Measurements from ENCODE around the gene TRPC1.

TRPC1 gene

DNA sequence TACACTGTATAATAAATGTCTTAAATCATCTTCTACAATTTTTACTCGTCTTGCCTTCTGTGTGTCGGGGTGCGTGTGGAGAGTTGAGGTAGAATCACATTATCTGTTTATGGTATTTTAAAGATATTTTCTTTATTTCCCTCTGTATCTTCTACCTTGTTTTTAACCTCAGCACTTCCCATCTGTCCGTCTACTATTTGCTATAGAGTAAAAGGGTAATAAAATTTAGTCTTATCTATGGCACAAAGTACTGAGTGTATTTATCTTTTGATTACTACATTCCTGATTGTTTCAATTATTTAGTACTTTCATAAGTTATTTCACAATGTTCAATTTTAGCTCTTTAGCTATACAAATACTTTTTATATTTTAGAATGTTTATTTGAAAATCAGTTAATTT lies 62.2 kb downstream of the TRPC1 start:
- no peak overlapping the region for H3K4me3 Mint-ChIP-seq
- no peaks in the 10 kb centered on the region for H3K9me3 Mint-ChIP-seq
- CTCF ChIA-PET, result no interaction called here
- no peak overlapping the region for H3K27ac Mint-ChIP-seq
- no peak for DNase-seq
- no peaks in the 10 kb centered on the region for H3K4me1 Mint-ChIP-seq
- no peaks in the 10 kb centered on the region for H3K36me3 Mint-ChIP-seq
- H3K27me3 Mint-ChIP-seq, result no peaks in the 10 kb centered on the region

GRCh38 chr3:142787719-142788118 lies 63.9 kb downstream of the TRPC1 start:
- Mint-ChIP-seq H3K27ac (no peak overlapping the region), H3K36me3 (no peaks in the 10 kb centered on the region), H3K9me3 (no peaks in the 10 kb centered on the region), H3K4me1 (no peaks in the 10 kb centered on the region), H3K4me3 (no peak overlapping the region), H3K27me3 (no peaks in the 10 kb centered on the region)
- CTCF ChIA-PET, result no interaction called here
- no peak for DNase-seq

GRCh38 chr3:142794508-142794907 lies 70.7 kb downstream of the TRPC1 start:
- CTCF ChIA-PET, result no interaction called here
- no peaks in the 10 kb centered on the region for H3K9me3 Mint-ChIP-seq
- no peak for DNase-seq
- H3K36me3 Mint-ChIP-seq, result no peaks in the 10 kb centered on the region
- no peaks in the 10 kb centered on the region for H3K4me1 Mint-ChIP-seq
- H3K27me3 Mint-ChIP-seq, result no peaks in the 10 kb centered on the region
- H3K27ac Mint-ChIP-seq, result no peak overlapping the region
- no peak overlapping the region for H3K4me3 Mint-ChIP-seq

DNA sequence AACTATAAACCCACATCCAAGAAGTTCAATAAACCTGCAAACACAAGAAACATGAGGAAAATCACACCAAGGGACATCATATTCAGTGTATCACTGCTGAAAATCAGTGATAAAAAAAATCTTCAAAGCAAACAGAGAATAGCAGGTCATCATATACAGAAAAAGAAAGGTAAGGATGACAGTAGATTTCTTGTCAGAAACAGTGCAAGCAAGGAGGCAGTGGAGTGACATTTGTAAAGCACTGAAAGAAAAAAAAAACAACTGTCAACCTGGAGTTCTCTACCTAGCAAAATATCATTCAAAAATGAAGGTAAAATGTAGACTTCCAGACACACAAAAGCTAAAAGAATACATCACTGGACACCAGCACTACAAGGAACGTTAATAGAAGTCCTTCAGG lies 71.5 kb downstream of the TRPC1 start:
- no peak for DNase-seq
- H3K36me3 Mint-ChIP-seq, result no peaks in the 10 kb centered on the region
- no peak overlapping the region for H3K27ac Mint-ChIP-seq
- CTCF ChIA-PET, result no interaction called here
- H3K9me3 Mint-ChIP-seq, result no peaks in the 10 kb centered on the region
- no peaks in the 10 kb centered on the region for H3K27me3 Mint-ChIP-seq
- H3K4me1 Mint-ChIP-seq, result no peaks in the 10 kb centered on the region
- H3K4me3 Mint-ChIP-seq, result no peak overlapping the region

DNA sequence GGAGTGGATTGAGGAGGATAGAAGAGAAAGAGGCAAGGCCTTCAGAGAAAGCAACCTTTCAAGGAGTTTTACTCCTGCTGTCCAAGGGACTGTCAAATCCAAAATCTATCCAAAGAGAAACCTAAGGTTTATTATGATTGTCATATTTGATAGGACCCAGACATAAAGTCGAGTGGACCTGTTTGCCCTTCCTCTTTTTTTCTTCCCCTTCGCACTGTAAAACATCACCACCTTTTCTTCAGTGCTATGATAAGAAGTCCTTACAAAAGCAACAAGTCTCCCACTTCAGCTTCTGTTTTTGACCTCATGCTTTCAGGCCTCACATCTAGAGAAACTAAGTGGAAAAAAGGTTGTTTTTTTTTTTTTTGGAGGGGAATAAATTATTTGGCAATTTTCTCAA lies 73.0 kb downstream of the TRPC1 start:
- Mint-ChIP-seq H3K27me3 (no peaks in the 10 kb centered on the region), H3K36me3 (no peaks in the 10 kb centered on the region), H3K4me3 (no peak overlapping the region), H3K27ac (no peak overlapping the region), H3K9me3 (no peaks in the 10 kb centered on the region), H3K4me1 (no peaks in the 10 kb centered on the region)
- no peak for DNase-seq
- CTCF ChIA-PET, result no interaction called here

- Mint-ChIP-seq H3K4me3 (no peak overlapping the region), H3K27ac (no peak overlapping the region)
Measured at GRCh38 chr3:142801746-142802145, 77.9 kb downstream of the TRPC1 start.

GRCh38 chr3:142802891-142803290 lies 79.1 kb downstream of the TRPC1 start:
- Mint-ChIP-seq H3K36me3 (no peaks in the 10 kb centered on the region), H3K9me3 (no peaks in the 10 kb centered on the region), H3K27me3 (no peaks in the 10 kb centered on the region), H3K4me1 (no peaks in the 10 kb centered on the region), H3K27ac (no peak overlapping the region), H3K4me3 (no peak overlapping the region)
- CTCF ChIA-PET, result no interaction called here
- no peak for DNase-seq

More at GRCh38 chr3:142801746-142802145, 77.9 kb downstream of the TRPC1 start:
- no peaks in the 10 kb centered on the region for H3K36me3 Mint-ChIP-seq
- CTCF ChIA-PET, result no interaction called here
- no peaks in the 10 kb centered on the region for H3K27me3 Mint-ChIP-seq
- DNase-seq, result no peak
- no peaks in the 10 kb centered on the region for H3K4me1 Mint-ChIP-seq
- H3K9me3 Mint-ChIP-seq, result no peaks in the 10 kb centered on the region

- Mint-ChIP-seq H3K9me3 (no peaks in the 10 kb centered on the region), H3K27me3 (peaks cover 17% of the 10 kb centered on the region), H3K4me3 (no peak overlapping the region), H3K27ac (no peak overlapping the region), H3K36me3 (no peaks in the 10 kb centered on the region), H3K4me1 (no peaks in the 10 kb centered on the region)
- CTCF ChIA-PET, result interaction anchor here (1.0 kb wide), 1 partner anchor 20 kb away, joined by 3 read pairs; no protein-coding TSS in a partner anchor
- DNase-seq, result no peak
Measured at GRCh38 chr3:142808103-142808917, 84.5 kb downstream of the TRPC1 start.

DNA sequence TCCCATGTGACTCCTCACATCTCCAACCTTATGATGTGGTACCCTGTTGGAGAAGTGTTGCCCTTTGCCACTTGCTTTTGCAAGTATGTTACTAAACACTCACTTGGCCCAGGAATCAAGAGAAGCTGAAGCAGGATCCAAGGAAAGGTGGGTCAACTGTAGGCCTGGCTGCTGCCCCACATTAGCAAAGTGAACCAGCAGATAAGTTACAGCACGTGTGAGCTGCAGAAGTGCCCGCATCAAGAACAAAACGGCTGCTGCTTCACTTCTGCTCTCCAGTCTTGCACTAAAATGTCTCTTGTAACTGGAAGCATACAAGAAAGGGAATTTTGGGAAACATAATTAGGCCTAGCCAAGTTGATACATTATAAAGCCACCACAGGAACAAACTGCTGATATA lies 85.4 kb downstream of the TRPC1 start:
- Mint-ChIP-seq H3K36me3 (no peaks in the 10 kb centered on the region), H3K9me3 (no peaks in the 10 kb centered on the region)
- CTCF ChIA-PET, result interaction anchor here (1.0 kb wide), 1 partner anchor 19 kb away, joined by 3 read pairs; no protein-coding TSS in a partner anchor

DNA sequence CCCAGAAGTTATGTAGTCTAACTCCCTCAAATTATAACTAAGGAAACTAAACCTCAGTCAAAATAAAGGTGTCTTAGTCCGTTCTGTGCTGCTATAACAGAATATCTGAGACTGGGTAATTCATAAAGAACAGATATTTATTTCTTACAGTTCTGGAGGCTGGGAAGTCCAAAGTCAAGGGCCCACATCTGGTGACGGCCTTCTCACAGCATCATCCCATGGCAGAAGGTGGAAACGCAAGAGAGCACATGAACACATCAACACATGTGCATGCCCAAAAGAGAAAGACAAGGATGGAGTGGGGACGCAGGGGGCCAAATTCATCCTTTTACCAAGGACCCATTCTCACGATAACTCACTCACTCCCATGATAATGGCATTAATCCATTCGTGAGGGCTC lies 92.0 kb downstream of the TRPC1 start:
- DNase-seq, result no peak
- CTCF ChIA-PET, result interaction anchor here (3.6 kb wide), 1 partner anchor 13 kb away, joined by 13 read pairs; no protein-coding TSS in a partner anchor
- no peak overlapping the region for H3K4me3 Mint-ChIP-seq
- no peaks in the 10 kb centered on the region for H3K9me3 Mint-ChIP-seq
- peaks cover 26% of the 10 kb centered on the region for H3K27me3 Mint-ChIP-seq
- H3K27ac Mint-ChIP-seq, result no peak overlapping the region
- H3K36me3 Mint-ChIP-seq, result no peaks in the 10 kb centered on the region
- no peaks in the 10 kb centered on the region for H3K4me1 Mint-ChIP-seq

More for the DNA sequence above, 85.4 kb downstream of the TRPC1 start:
- Mint-ChIP-seq H3K4me3 (no peak overlapping the region), H3K27ac (no peak overlapping the region), H3K4me1 (no peaks in the 10 kb centered on the region), H3K27me3 (peaks cover 21% of the 10 kb centered on the region)
- no peak for DNase-seq

- CTCF ChIA-PET, result interaction anchor here (3.6 kb wide), 1 partner anchor 11 kb away, joined by 13 read pairs; no protein-coding TSS in a partner anchor
- Mint-ChIP-seq H3K27ac (no peak overlapping the region), H3K9me3 (no peaks in the 10 kb centered on the region), H3K36me3 (no peaks in the 10 kb centered on the region), H3K4me3 (no peak overlapping the region), H3K27me3 (peaks cover 22% of the 10 kb centered on the region), H3K4me1 (no peaks in the 10 kb centered on the region)
- DNase-seq, result no peak
Measured at GRCh38 chr3:142817356-142817755, 93.5 kb downstream of the TRPC1 start.

DNA sequence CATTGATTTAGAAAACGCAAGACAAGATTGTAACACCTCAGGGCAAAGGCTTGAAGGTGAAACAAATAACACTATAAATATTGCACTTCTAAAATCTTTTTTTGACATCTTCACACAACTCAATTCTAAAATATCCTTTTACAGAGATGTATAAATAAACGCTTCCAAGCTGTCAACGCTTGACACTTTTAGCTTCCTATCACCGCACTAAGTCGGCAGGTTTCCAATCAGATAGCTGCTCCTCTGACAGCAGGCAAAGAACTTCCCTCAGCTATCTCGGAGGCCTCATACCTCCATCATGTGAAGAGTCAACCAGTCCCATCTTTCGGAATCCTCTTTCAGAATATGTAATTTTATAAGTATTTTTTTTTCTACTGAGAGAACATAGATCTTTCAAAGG lies 94.1 kb downstream of the TRPC1 start:
- H3K27ac Mint-ChIP-seq, result no peak overlapping the region
- H3K27me3 Mint-ChIP-seq, result peaks cover 17% of the 10 kb centered on the region
- no peaks in the 10 kb centered on the region for H3K9me3 Mint-ChIP-seq
- no peaks in the 10 kb centered on the region for H3K4me1 Mint-ChIP-seq
- H3K36me3 Mint-ChIP-seq, result no peaks in the 10 kb centered on the region
- no peak overlapping the region for H3K4me3 Mint-ChIP-seq
- no peak for DNase-seq
- CTCF ChIA-PET, result interaction anchor here (3.6 kb wide), 1 partner anchor 11 kb away, joined by 13 read pairs; no protein-coding TSS in a partner anchor

- no peaks in the 10 kb centered on the region for H3K4me1 Mint-ChIP-seq
- H3K27ac Mint-ChIP-seq, result no peak overlapping the region
- H3K9me3 Mint-ChIP-seq, result no peaks in the 10 kb centered on the region
- H3K27me3 Mint-ChIP-seq, result peaks cover 16% of the 10 kb centered on the region
- CTCF ChIA-PET, result interaction anchor here (3.6 kb wide), 1 partner anchor 10 kb away, joined by 13 read pairs; no protein-coding TSS in a partner anchor
- no peaks in the 10 kb centered on the region for H3K36me3 Mint-ChIP-seq
- H3K4me3 Mint-ChIP-seq, result no peak overlapping the region
- no peak for DNase-seq
Measured at GRCh38 chr3:142818651-142819050, 94.8 kb downstream of the TRPC1 start.

DNA sequence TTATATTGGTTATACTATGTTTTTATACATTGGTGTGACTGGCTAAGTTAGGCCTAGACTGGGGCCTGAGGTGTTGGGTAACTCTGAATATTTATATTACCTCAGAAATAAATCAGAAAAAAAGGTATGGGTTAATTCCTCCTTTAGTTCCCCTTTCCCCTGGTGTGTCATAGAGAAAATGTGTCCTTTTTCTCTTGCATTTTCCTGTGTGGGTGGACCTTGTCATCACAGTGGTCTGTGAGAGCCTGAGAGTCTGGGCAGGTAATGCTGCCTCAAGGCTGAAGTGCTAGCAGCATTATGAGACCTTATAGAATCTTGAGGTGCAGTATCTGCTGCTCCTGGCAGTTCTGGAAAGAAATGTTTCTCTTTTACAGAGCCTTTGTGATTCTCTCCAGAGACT lies 95.3 kb downstream of the TRPC1 start:
- no peak overlapping the region for H3K27ac Mint-ChIP-seq
- H3K4me1 Mint-ChIP-seq, result no peaks in the 10 kb centered on the region
- DNase-seq, result no peak
- H3K27me3 Mint-ChIP-seq, result peaks cover 15% of the 10 kb centered on the region
- no peak overlapping the region for H3K4me3 Mint-ChIP-seq
- CTCF ChIA-PET, result interaction anchor here (1.3 to 3.6 kb wide), 2 partner anchors 10 to 27 kb away, joined by 5 to 13 read pairs; no protein-coding TSS in a partner anchor
- no peaks in the 10 kb centered on the region for H3K36me3 Mint-ChIP-seq
- H3K9me3 Mint-ChIP-seq, result no peaks in the 10 kb centered on the region

GRCh38 chr3:142828703-142829305 lies 105.0 kb downstream of the TRPC1 start:
- H3K4me3 Mint-ChIP-seq, result no peak overlapping the region
- H3K27ac Mint-ChIP-seq, result no peak overlapping the region
- no peaks in the 10 kb centered on the region for H3K36me3 Mint-ChIP-seq
- H3K4me1 Mint-ChIP-seq, result no peaks in the 10 kb centered on the region
- CTCF ChIA-PET, result interaction anchor here (0.6 to 2.7 kb wide), 37 partner anchors 11 to 243 kb away, joined by 3 to 24 read pairs (median 5); partner anchors contain the start of gene TRPC1
- peaks cover 23% of the 10 kb centered on the region for H3K27me3 Mint-ChIP-seq
- DNase-seq, result peak; percentile 78
- no peaks in the 10 kb centered on the region for H3K9me3 Mint-ChIP-seq
